ENCODE data around the gene ZNF853.
"Not testable (repeated sequence)": the region's sequence is repeated elsewhere in the genome, so short reads cannot be mapped to it uniquely, and the experiment has no call there.

ZNF853 gene

GRCh38 chr7:6653071-6654003, 37.9 kb downstream of the ZNF853 start:
- DNase-seq: no peak

- no peak for DNase-seq
Observed at GRCh38 chr7:6654113-6654841, 38.9 kb downstream of the ZNF853 start.

GRCh38 chr7:6654842-6655610, 39.6 kb downstream of the ZNF853 start:
- DNase-seq: no peak

- DNase-seq: no peak
Observed at GRCh38 chr7:6655636-6656385, 40.4 kb downstream of the ZNF853 start.

GRCh38 chr7:6656413-6656812, 41.0 kb downstream of the ZNF853 start:
- no peak for DNase-seq

GRCh38 chr7:6658618-6659345, 43.4 kb downstream of the ZNF853 start:
- DNase-seq: no peak

GRCh38 chr7:6670851-6671250, 55.4 kb downstream of the ZNF853 start:
- not testable (repeated sequence) for DNase-seq
